ENCODE results near the gene C1orf115.
"Not testable (repeated sequence)": the region's sequence is repeated elsewhere in the genome, so short reads cannot be mapped to it uniquely, and the experiment has no call there.

The C1orf115 gene

DNA sequence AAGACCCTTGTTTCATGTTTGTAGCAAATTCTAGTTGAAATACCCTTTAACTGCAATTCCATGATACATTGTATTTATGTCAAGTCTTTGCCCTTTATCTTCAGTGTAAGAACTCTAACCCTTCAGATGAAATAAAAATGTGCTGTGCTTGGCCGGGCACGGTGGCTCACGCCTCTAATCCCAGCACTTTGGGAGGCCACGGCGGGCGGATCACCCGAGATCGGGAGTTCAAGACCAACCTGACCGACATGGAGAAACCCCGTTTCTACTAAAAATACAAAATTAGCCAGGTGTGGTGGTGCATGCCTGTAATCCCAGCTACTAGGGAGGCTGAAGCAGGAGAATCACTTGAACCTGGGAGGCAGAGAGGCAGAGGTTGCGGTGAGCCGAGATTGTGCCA, 6.4 kb upstream of the C1orf115 start:
- H3K4me3 Mint-ChIP-seq; H3K4me1 Mint-ChIP-seq (ENCODE audit: low read depth); intact Hi-C loops (cut with micrococcal nuclease); H3K27me3 Mint-ChIP-seq; H3K27ac Mint-ChIP-seq; H3K9me3 Mint-ChIP-seq; H3K36me3 Mint-ChIP-seq (ENCODE audit: low read depth): not testable (repeated sequence)

DNA sequence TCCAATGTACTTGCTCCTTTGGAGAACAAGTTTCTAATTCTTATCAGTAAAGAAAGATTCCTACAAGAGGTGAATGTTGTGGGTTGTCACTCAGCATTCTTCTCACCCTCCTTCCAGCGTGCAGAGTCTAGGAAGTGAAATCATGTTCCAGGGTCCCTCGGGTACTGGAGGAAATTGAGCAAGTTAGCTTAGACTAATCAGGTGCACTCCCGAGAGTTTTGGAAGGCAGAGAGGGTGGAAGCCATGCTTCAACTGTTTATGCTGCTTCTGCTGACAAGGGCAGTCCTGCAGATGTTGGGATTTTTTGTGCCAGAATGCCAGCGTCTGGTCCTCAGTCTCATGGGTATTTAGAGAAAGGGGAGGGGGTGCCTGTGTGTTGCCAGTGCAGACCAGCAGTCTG, 5.3 kb upstream of the C1orf115 start:
- intact Hi-C loops (cut with micrococcal nuclease): no loop called here
- H3K27ac Mint-ChIP-seq: no peak overlapping the region
- H3K36me3 Mint-ChIP-seq (ENCODE audit: low read depth): no peaks in the 10 kb centered on the region
- peaks cover 4% of the 10 kb centered on the region for H3K27me3 Mint-ChIP-seq
- peaks cover 9% of the 10 kb centered on the region for H3K9me3 Mint-ChIP-seq
- H3K4me1 Mint-ChIP-seq (ENCODE audit: low read depth): peaks cover 4% of the 10 kb centered on the region
- H3K4me3 Mint-ChIP-seq: no peak overlapping the region

DNA sequence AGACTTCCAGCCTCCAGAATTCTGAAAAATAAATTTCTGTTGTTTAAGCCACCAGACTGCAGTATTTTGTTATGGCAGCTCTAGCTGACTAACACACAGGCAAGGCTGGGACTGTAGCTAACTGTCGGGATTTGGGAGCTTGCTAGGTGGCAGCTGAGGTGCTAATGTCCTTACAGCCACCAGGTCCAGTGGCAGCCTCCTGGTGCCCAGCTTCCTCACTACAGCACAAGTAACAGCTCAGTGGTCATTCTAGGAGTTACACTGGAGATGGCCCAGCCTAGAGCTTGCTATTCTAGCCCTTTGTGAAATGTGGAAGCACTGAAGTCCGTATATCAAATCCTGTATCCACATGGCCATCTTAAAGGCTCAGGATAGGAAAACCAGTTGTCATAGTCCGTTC, 4.3 kb upstream of the C1orf115 start:
- no peak overlapping the region for H3K4me3 Mint-ChIP-seq
- H3K9me3 Mint-ChIP-seq: peaks cover 9% of the 10 kb centered on the region
- H3K27ac Mint-ChIP-seq: no peak overlapping the region
- intact Hi-C loops (cut with micrococcal nuclease): no loop called here
- no peaks in the 10 kb centered on the region for H3K36me3 Mint-ChIP-seq (ENCODE audit: low read depth)
- H3K27me3 Mint-ChIP-seq: peaks cover 13% of the 10 kb centered on the region
- H3K4me1 Mint-ChIP-seq (ENCODE audit: low read depth): peaks cover 9% of the 10 kb centered on the region

DNA sequence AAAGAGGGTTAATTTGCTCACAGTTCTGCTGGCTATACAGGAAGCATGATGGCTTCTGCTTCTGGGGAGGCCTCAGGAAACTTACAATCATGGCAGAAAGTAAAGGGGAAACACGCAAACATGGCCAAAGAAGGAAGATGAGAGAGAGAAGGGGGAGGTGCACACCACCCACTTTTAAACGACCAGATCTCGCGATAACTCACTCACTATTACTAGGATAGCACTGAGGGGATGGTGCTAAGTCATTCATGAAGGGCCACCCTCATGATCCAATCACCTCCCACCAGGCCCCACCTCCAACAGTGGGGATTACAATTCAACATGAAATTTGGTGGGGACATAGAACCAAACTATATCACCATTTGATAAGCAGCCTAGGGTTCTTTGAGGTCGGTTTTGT, 2.4 kb upstream of the C1orf115 start:
- peaks cover 9% of the 10 kb centered on the region for H3K9me3 Mint-ChIP-seq
- no peak overlapping the region for H3K27ac Mint-ChIP-seq
- peaks cover 9% of the 10 kb centered on the region for H3K4me1 Mint-ChIP-seq (ENCODE audit: low read depth)
- no peak overlapping the region for H3K4me3 Mint-ChIP-seq
- intact Hi-C loops (cut with micrococcal nuclease): no loop called here
- H3K27me3 Mint-ChIP-seq: peaks cover 28% of the 10 kb centered on the region
- no peaks in the 10 kb centered on the region for H3K36me3 Mint-ChIP-seq (ENCODE audit: low read depth)

DNA sequence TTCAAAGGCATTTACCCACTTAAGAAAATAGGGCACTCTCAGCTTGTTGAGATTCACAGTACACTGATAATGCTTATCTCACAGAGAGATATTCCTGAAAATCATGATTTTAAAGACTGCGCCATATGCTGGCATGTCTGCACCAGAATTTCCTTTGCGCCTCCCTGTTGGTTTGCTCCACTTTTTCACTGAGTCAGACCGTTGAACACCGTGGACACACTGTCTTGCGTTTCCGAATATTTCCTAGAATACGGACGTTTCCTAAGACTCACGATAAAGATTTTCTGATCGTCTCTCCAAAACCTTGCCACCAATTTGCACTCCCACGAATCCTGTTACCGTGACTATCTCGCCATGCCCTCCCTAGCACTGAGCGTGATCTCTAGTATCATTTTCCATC, 497 bp upstream of the C1orf115 start:
- intact Hi-C loops (cut with micrococcal nuclease): loop anchor here (1.0 to 2.0 kb wide), 2 partner anchors 43 to 87 kb away; no protein-coding TSS in a partner anchor
- H3K4me3 Mint-ChIP-seq: peak overlapping the region; percentile 91
- H3K36me3 Mint-ChIP-seq (ENCODE audit: low read depth): no peaks in the 10 kb centered on the region
- H3K27me3 Mint-ChIP-seq: peaks cover 30% of the 10 kb centered on the region
- no peak overlapping the region for H3K27ac Mint-ChIP-seq
- peaks cover 9% of the 10 kb centered on the region for H3K4me1 Mint-ChIP-seq (ENCODE audit: low read depth)
- H3K9me3 Mint-ChIP-seq: peaks cover 9% of the 10 kb centered on the region

DNA sequence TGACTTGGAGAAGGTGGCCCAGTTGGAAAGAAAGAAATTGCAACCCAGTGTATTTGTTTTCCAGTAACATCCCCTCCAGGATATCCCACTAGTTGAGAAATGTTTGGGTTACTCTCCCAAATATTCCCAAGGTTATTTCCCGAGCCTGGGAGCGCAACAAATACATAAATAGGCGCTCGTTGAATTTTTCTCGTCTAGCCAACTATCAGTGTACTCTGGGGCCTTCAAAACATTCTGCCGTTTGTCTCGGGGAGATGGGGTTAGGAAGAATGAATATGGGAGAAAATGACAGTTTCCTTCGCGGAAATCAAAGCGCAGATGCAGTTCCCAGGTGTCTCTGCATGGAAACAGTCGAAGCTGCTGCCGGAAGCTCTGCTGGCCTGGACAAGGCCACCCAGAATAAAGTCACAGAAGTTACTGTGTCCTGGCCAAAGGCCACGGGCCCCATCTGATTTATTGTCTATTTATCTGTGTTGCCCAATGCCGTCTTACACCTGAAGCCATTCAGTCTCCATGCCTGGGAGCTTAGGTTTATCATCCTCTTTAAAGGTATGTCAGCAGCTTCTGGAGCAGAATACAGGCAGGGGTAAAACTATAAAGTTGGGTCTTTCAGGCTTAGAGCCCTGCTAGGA, 1.0 kb downstream of the C1orf115 start:
- Mint-ChIP-seq H3K4me3 (peak overlapping the region; percentile 91), H3K27ac (no peak overlapping the region), H3K27me3 (peaks cover 30% of the 10 kb centered on the region), H3K36me3 (ENCODE audit: low read depth) (no peaks in the 10 kb centered on the region), H3K4me1 (ENCODE audit: low read depth) (peaks cover 9% of the 10 kb centered on the region), H3K9me3 (peaks cover 9% of the 10 kb centered on the region)
- intact Hi-C loops (cut with micrococcal nuclease): loop anchor here (2.0 kb wide), 1 partner anchor 42 kb away; no protein-coding TSS in a partner anchor

DNA sequence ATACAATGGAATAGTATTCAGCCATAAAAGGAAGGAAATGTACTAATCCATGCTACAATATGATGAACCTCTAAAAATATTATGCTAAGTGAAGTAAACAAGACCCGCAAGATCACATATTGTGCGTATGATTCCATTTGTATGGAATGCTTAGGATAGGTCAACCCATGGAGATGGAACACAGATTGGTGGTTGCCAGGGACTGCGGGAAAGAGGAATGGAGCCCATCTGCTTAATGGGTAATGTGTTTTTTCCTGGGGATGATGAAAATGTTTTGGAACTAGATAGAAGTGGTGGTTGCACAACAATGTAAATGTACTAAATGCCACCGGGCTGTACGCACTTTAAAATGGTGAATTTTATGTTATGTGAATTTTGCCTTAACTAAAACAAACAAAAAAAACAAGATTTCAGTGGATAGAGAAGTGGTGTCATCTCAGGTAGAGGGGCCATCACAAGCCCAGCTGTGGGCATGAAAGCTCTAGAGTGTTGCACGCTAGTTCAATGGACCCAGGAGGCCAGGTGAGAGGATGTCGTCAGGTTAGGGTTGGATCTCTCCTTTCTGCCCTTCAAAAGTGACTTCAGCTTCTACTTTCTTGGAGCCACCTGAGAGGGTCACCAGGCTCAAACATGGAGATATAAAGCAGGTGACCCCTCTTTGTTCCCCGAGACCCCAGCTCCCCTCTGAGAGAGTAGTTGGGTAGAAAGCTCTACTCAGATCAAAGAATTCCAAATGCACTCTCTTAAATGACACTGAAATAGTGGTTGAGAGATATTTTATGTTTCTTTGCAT, 2.5 kb downstream of the C1orf115 start:
- peaks cover 30% of the 10 kb centered on the region for H3K27me3 Mint-ChIP-seq
- peaks cover 5% of the 10 kb centered on the region for H3K9me3 Mint-ChIP-seq
- peaks cover 13% of the 10 kb centered on the region for H3K4me1 Mint-ChIP-seq (ENCODE audit: low read depth)
- intact Hi-C loops (cut with micrococcal nuclease): no loop called here
- H3K4me3 Mint-ChIP-seq: no peak overlapping the region
- H3K36me3 Mint-ChIP-seq (ENCODE audit: low read depth): no peaks in the 10 kb centered on the region
- no peak overlapping the region for H3K27ac Mint-ChIP-seq

DNA sequence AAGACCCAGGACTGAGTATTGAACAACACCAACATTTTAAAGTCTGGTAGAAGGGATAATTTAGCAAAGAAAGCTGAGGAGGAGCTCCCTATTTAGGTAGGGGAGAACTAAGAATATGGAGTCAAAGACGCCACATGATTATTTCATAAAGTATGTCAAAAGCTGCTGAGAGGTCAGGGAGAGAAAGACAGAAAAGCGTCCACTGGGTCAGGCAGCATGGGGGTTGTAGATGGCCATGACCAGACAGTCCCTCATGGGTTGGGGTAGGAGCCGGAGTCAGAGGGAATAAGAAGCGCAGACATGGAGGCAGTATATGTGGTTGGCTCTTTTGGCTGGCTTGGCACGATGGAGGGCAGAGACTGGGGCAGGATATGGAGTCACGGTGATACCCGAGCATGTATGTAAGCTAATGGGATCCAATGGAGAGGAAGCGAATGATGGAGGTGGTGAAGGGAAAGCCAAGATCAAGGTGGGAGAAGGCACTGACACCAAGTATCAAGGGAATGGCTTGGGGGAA, 4.8 kb downstream of the C1orf115 start:
- peaks cover 26% of the 10 kb centered on the region for H3K27me3 Mint-ChIP-seq
- no peak overlapping the region for H3K4me3 Mint-ChIP-seq
- H3K4me1 Mint-ChIP-seq (ENCODE audit: low read depth): peaks cover 11% of the 10 kb centered on the region
- H3K36me3 Mint-ChIP-seq (ENCODE audit: low read depth): no peaks in the 10 kb centered on the region
- H3K9me3 Mint-ChIP-seq: no peaks in the 10 kb centered on the region
- no peak overlapping the region for H3K27ac Mint-ChIP-seq
- intact Hi-C loops (cut with micrococcal nuclease): no loop called here

DNA sequence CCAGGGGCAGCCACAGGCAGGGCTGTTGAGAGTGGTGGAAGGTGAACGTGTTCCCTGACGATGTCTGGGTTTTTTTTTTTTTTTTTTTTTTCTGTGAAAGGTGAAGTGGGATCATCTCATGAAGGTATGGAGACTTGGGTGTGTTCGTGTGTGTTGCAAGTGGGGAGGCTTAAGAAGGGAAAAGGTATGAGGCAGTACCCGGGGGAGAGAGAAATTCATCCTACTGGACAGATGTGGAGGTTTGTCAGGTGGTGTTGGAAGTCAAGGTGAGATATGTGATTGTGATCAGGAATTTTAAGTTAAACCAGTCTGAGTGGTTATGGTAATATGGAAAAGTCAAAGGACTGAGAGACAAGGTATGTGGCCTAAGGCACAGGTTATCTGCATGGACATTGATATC, 5.3 kb downstream of the C1orf115 start:
- intact Hi-C loops (cut with micrococcal nuclease): no loop called here
- Mint-ChIP-seq H3K9me3 (no peaks in the 10 kb centered on the region), H3K27ac (no peak overlapping the region), H3K27me3 (peaks cover 21% of the 10 kb centered on the region), H3K4me3 (no peak overlapping the region), H3K36me3 (ENCODE audit: low read depth) (no peaks in the 10 kb centered on the region), H3K4me1 (ENCODE audit: low read depth) (peaks cover 6% of the 10 kb centered on the region)

DNA sequence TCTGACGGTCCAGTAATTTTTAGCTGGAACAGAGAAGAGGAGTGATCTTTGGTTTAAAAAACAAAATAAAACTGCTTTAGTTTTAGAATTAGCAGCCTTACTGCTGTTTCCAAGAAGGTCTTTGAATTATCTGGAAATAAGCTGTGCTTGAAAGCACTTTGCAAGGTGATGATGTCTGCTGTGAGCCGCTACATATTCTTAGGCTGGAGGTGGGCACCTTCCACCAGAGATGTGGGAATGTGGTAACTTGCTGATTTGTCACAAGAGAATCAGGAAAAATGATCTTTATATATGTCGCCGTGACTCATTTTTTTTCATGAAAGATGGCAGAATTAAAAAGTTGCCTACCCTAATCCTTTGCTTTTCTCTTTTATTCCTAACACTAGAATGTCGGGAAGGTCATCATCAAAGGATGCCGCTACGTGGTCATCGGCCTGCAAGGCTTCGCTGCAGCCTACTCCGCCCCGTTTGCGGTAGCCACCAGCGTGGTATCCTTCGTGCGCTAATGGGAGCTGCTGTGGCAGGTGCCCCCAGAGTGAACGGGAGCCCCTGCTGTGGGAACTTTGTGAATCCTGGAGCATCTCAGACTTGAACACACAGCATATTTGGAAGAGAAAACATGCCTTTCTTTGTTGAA, 6.2 kb downstream of the C1orf115 start:
- intact Hi-C loops (cut with micrococcal nuclease): no loop called here
- Mint-ChIP-seq H3K4me1 (ENCODE audit: low read depth) (peaks cover 6% of the 10 kb centered on the region), H3K9me3 (no peaks in the 10 kb centered on the region), H3K27ac (no peak overlapping the region), H3K27me3 (peaks cover 13% of the 10 kb centered on the region), H3K36me3 (ENCODE audit: low read depth) (no peaks in the 10 kb centered on the region), H3K4me3 (no peak overlapping the region)

DNA sequence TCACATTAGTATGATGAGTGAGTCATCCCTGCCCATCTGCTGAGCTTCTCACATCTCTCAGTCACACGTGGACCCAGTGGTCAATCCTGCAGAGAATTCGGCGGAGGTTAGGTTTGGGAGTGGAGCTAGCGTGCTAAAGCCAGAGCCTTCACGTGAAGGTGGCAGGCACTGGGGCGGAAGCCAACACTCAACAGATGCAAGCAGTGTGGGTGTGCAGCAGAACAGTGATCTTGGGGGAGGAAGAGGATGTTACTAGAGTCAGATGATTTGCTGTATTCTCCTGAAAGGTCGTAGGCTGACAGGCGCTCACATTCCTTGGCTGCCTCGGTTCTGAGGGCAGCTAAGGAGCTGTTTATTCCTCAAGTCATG, 6.7 kb downstream of the C1orf115 start:
- Mint-ChIP-seq H3K36me3 (ENCODE audit: low read depth) (no peaks in the 10 kb centered on the region), H3K27me3 (peaks cover 8% of the 10 kb centered on the region), H3K4me1 (ENCODE audit: low read depth) (peaks cover 6% of the 10 kb centered on the region), H3K27ac (no peak overlapping the region), H3K4me3 (no peak overlapping the region), H3K9me3 (no peaks in the 10 kb centered on the region)
- intact Hi-C loops (cut with micrococcal nuclease): no loop called here

DNA sequence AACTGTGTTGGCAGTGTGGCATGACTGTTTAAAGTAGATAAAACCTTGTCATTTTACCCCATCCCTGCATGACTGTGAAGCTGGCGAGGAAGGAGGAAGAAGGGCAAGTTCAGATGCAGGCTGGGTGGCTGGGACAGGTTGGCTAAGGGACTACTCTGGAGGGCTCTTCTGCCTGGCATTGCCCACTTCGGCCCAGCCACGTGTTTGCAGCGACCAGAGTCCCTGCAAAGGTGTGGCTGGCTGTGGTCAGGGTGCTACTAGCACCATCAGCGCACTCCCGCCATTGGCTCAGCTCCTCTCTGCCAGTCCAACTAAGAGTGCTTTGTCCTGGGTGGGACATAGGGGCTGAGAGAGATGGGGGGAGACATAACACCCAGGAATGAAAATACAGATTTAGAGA, 7.2 kb downstream of the C1orf115 start:
- intact Hi-C loops (cut with micrococcal nuclease): no loop called here
- Mint-ChIP-seq H3K27ac (no peak overlapping the region), H3K4me3 (no peak overlapping the region), H3K9me3 (no peaks in the 10 kb centered on the region), H3K27me3 (peaks cover 7% of the 10 kb centered on the region), H3K36me3 (ENCODE audit: low read depth) (no peaks in the 10 kb centered on the region), H3K4me1 (ENCODE audit: low read depth) (peaks cover 10% of the 10 kb centered on the region)

DNA sequence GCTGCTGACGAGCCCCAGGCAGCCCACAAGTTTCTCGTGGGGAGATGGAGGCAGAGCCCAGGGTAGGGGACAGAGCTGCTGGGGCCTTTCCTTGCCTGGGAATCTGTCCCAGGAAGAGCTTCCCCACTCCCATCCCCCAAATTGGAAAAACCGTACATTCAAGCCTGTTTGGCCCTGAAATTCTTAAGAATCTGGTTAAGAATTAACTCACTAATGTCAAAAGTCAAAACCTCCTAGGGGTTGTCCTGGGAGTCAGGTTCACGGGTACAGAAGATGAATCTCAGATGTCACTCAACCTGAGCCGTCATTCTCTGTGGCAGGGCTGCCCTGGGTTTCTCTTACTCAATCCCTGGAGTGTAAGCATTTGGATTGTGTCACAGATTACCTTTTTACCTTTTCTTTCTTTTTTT, 8.4 kb downstream of the C1orf115 start:
- Mint-ChIP-seq H3K9me3 (no peaks in the 10 kb centered on the region), H3K27ac (no peak overlapping the region)
- intact Hi-C loops (cut with micrococcal nuclease): no loop called here

DNA sequence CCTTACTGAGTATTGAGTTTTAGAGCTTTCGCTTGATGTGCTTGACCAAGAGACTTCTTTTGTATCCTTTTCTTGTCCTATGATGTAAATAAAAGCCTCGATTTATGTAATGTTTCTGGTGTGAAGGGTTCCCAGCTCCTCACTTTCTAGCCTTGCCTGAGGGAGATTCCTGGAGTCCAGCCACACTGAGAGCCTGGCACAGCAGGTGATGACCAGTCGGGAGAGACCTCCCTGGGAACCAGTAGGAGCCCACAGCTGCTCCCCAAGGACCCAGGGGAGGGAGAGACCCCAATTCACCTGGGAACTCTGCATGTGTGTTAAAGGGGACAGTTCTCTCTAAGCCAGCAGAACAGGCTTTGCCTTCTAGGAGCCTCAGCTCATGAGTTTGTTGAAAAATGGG, 8.9 kb downstream of the C1orf115 start:
- Mint-ChIP-seq H3K4me1 (ENCODE audit: low read depth) (peaks cover 26% of the 10 kb centered on the region), H3K27ac (no peak overlapping the region), H3K9me3 (no peaks in the 10 kb centered on the region), H3K36me3 (ENCODE audit: low read depth) (no peaks in the 10 kb centered on the region), H3K4me3 (no peak overlapping the region), H3K27me3 (no peaks in the 10 kb centered on the region)
- intact Hi-C loops (cut with micrococcal nuclease): no loop called here

More for the DNA sequence above, 8.4 kb downstream of the C1orf115 start:
- Mint-ChIP-seq H3K4me1 (ENCODE audit: low read depth) (peaks cover 23% of the 10 kb centered on the region), H3K36me3 (ENCODE audit: low read depth) (no peaks in the 10 kb centered on the region), H3K4me3 (no peak overlapping the region), H3K27me3 (no peaks in the 10 kb centered on the region)
